ENCODE measurements around the gene SERPINE2.

DNA sequence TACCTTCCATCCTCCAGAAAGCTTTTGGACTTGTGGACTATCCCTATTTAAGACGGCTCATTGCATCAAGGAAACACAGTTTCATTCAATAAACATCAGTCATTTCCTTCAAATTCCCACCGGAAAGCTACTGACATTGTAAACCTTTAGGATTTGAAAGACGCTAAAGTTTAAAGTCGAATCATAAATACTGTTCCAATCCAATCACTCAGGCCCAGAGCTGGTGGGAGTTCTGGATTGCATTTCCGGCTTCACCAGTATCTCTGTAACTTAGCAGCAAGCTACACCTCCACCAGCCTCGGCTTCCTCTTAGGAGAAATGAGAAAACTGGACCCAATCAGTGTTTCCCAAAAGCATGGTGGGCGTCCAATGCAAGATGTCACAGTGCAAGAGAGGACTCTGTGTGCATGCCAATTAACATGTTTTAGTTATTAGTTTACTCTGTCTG is 95.5 kb downstream of the SERPINE2 start:
- no peak for TF ChIP-seq POLR2A (IDR thresholded peaks at IDR 0.05; ENCODE audit: low read length)
- no peak for TF ChIP-seq GATA1 (IDR thresholded peaks at IDR 0.05; ENCODE audit: low read depth, low read length)

Data from erythroblast (primary cell).